HG02588 (cell line): ENCODE data around the gene ZNF672.

Experiments used
- ATAC-seq: cut with Tn5 transposase; IDR thresholded peaks from one replicate; pipeline ENCODE4 v1.9.1; 2021; ENCODE audit warnings: mild to moderate bottlenecking, moderate library complexity; ENCODE audit not compliant: unreplicated experiment

Gene ZNF672

GRCh38 chr1:248831842-248832241 lies 6.2 kb upstream of the ZNF672 start:
- no peak for ATAC-seq

DNA sequence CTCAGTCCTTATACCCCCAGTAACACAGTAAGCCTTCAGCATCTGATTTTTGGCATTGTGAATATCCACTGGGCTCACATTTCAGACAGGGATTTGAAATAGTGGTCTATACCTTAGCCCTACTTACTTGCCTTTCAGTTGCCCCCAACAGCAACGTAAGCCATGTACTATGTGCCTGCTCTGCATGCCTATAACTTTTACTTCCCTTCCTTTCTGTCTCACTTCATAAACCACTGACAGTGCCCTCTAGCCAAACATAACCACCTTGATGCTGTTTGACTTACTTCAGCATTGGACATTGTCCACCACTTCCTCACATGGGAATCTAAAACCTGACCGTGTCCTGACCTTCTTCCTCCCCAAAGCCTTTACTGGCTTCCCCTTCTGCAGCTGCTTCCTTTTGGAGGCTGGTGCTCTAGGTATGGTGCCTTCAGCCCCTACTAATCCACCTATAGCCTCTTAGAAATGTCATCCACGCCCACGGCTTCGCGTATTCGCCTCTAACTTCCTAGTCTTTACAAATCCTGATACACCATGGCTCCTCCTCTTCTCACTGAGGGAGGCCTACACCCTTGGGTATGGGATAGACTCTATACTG lies 3.6 kb upstream of the ZNF672 start:
- no peak for ATAC-seq

GRCh38 chr1:248837045-248837780 lies 811 bp upstream of the ZNF672 start:
- no peak for ATAC-seq

GRCh38 chr1:248838357-248839167 lies 538 bp downstream of the ZNF672 start:
- ATAC-seq, result peak; percentile 60

DNA sequence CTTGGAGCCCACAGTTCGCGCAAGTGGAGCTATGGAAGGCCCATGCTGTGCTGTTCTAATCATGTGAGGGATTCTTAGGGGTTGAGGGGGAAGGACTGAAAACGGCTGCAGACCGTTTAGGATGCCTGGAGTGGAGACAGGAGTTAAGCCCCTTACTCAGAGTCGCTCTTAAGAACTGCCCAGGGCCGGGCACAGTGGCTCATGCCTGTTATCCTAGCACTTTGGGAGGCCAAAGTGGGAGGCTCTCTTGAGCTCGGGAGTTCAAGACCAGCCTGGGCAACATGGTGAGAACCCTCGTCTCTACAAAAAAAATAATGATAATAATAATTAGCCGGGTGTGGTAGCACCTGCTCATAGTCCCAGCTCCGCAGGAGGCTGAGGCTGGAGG lies 1.1 kb downstream of the ZNF672 start:
- no peak for ATAC-seq

GRCh38 chr1:248840946-248841345 lies 2.9 kb downstream of the ZNF672 start:
- ATAC-seq, result no peak

DNA sequence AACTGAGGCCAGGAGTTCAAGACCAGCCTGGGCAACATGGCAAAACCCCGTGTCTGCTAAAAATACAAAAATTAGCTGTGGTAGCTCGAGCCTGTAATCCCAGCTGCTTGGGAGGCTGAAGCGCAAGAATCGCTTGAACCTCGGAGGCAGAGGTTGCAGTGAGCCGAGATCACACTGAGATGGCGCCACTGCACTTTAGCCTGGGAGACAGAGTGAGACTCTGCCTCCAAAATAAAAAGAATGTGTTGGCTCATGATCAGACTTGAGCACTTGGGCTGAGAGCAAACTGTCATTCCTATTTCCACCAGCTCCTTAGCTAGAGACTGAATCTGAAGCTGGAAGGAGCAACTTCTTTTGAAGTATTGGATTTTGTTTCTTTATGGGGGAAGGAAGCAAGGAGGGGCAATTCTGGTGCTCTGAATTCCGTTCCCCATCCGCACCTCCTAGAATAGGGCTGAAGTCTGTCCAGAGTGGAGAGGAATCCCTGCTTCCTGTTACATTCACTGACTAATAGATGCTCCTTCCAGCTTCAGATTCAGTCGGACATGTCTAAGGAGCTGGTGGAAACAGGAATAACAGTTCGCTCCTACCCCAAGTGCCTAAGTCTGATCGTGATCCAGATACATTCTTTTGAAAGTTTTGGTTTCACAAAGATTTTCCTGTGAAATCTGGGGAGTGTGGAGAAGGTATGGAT lies 3.8 kb downstream of the ZNF672 start:
- ATAC-seq, result no peak

DNA sequence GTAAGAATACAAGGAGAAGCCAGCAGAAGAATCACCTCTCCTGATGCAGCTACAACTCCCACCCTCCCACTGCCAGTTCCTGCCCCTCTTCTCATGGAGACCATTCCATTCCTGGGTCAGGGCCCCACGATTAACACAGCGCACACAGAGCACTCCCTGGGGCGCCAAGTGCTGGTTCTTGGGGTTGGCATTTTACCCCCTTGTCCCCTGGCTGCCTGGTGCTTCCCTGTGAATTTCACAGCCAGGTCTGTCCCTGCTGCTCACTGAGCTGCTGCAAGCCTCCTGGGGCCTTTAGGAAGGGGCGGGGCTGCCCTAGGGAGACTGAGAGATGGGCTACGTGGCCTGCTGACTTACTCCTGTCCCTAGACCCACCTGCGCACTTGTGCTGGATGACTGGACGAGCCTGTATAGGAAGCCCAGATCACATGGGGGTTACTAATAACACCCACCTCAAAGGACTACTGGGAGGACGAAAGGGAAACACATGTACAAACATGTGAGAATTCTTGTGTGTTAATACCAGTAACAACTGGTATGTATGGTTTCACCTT lies 4.8 kb downstream of the ZNF672 start:
- ATAC-seq, result peak; percentile 17

GRCh38 chr1:248843687-248844086 lies 5.7 kb downstream of the ZNF672 start:
- ATAC-seq, result no peak

GRCh38 chr1:248844526-248844925 lies 6.5 kb downstream of the ZNF672 start:
- no peak for ATAC-seq

- no peak for ATAC-seq
These were observed 9.3 kb downstream of the ZNF672 start for GRCh38 chr1:248847181-248847955.

GRCh38 chr1:248847956-248848561 lies 10.0 kb downstream of the ZNF672 start:
- no peak for ATAC-seq

- ATAC-seq, result no peak
These were observed 10.6 kb downstream of the ZNF672 start for GRCh38 chr1:248848602-248849001.

- no peak for ATAC-seq
These were observed 11.1 kb downstream of the ZNF672 start for GRCh38 chr1:248849152-248849551.

DNA sequence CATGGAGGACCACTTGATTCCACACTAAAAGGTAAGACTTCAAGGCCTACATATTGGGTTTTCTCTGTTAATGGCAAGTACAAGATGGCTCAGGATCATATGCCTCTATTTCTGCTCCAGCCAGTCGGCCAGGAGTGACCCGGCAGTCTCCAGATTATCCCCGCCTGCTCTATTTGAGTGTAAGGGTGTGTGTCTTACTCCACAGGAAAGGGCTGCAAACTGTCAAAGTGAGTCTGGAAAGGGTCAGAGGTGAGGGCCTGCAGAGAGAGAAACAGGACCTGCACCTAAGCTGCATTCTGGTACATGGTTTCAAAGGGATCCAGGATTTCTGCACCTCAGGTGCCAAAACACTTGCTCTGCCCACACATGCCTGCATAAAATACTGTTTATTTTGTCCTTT lies 11.6 kb downstream of the ZNF672 start:
- no peak for ATAC-seq

GRCh38 chr1:248850124-248850523 lies 12.1 kb downstream of the ZNF672 start:
- ATAC-seq, result no peak

DNA sequence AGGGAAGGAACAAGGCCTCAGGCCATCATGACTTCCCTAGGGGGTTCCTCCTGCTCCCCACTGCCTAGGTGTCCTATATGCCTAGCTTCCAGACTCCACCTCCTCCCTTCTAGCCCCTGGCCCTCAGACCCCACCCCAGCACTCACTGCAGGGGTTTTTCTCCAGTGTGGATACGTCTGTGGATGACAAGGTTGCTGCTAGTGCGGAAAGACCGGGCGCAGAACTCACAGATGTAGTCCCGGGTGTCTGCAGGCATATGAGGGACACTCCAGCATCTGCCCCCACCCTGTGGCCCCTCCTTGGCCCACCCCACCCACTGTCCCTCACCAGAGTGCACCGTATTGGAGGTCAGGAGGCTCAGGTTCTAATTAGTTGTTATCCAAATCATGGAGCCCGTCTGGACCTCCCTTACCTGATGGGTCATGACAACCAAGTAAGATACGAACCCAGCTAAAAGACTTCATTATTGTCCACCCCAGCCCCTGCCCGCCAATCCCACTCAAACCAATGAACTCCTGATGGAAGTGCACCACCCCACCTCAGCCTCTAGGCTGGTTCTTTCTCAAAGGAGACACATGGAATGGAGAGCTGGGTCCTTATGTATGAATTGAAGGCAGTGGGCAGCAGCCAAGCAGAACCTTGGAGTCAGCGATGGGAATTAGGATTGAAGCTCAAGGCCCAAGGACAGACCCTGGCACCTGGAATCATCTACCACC lies 12.7 kb downstream of the ZNF672 start:
- ATAC-seq, result no peak

- no peak for ATAC-seq
These were observed 13.4 kb downstream of the ZNF672 start for GRCh38 chr1:248851390-248851789.
